Effector memory CD4-positive, alpha-beta T cell (primary cell): ENCODE measurements around the gene VPS37B.
"Not testable (repeated sequence)": the region's sequence is repeated elsewhere in the genome, so short reads cannot be mapped to it uniquely, and the experiment has no call there.

ENCODE experiments used
- DNase-seq, 3 donors: peaks; one replicate each; pipeline ENCODE4 v3.0.0-alpha.2; 2020
- H3K27ac ChIP-seq: 2 replicates; pipeline ENCODE4 v1.7.0; 2013; ENCODE audit warnings: mild to moderate bottlenecking, low read length, moderate library complexity; ENCODE audit not compliant: insufficient read depth, poor library complexity, severe bottlenecking
- H3K27me3 ChIP-seq: replicated peaks from 2 replicates; pipeline ENCODE4 v1.7.0; 2013; ENCODE audit warnings: mild to moderate bottlenecking, low read length; ENCODE audit not compliant: insufficient read depth, control insufficient read depth, poor library complexity, severe bottlenecking
- H3K36me3 ChIP-seq: 2 replicates; pipeline ENCODE4 v1.7.0; 2013; ENCODE audit warnings: mild to moderate bottlenecking, low read length, moderate library complexity; ENCODE audit not compliant: control insufficient read depth, insufficient read depth
- H3K4me1 ChIP-seq: 2 replicates; pipeline ENCODE4 v1.7.0; 2013; ENCODE audit warnings: low read length, mild to moderate bottlenecking; ENCODE audit not compliant: control insufficient read depth, insufficient read depth, poor library complexity, severe bottlenecking
- H3K4me3 ChIP-seq: 2 replicates; pipeline ENCODE4 v1.7.0; 2013; ENCODE audit warnings: low read length, low read depth, mild to moderate bottlenecking; ENCODE audit not compliant: insufficient read depth, poor library complexity, severe bottlenecking
- H3K9me3 ChIP-seq: 2 replicates; pipeline ENCODE4 v1.7.0; 2013; ENCODE audit warnings: mild to moderate bottlenecking, low read length, moderate library complexity; ENCODE audit not compliant: control insufficient read depth

The VPS37B gene

GRCh38 chr12:122884091-122884826 lies 11.7 kb downstream of the VPS37B start:
- Histone ChIP-seq H3K36me3 (no peaks in the 10 kb centered on the region), H3K27me3 (no peaks in the 10 kb centered on the region), H3K9me3 (no peaks in the 10 kb centered on the region), H3K27ac (no peak overlapping the region), H3K4me1 (peaks cover 20% of the 10 kb centered on the region), H3K4me3 (no peak overlapping the region)
- DNase-seq: no peak

GRCh38 chr12:122882908-122883558 lies 12.9 kb downstream of the VPS37B start:
- H3K36me3 ChIP-seq: no peaks in the 10 kb centered on the region
- no peak for DNase-seq
- no peak overlapping the region for H3K4me3 ChIP-seq
- no peaks in the 10 kb centered on the region for H3K9me3 ChIP-seq
- H3K27me3 ChIP-seq: no peaks in the 10 kb centered on the region
- H3K4me1 ChIP-seq: peaks cover 20% of the 10 kb centered on the region
- H3K27ac ChIP-seq: no peak overlapping the region

GRCh38 chr12:122880668-122881067 lies 15.3 kb downstream of the VPS37B start:
- H3K9me3 ChIP-seq: no peaks in the 10 kb centered on the region
- peaks cover 15% of the 10 kb centered on the region for H3K4me1 ChIP-seq
- H3K27ac ChIP-seq: no peak overlapping the region
- H3K4me3 ChIP-seq: no peak overlapping the region
- DNase-seq: no peak
- H3K36me3 ChIP-seq: no peaks in the 10 kb centered on the region
- H3K27me3 ChIP-seq: no peaks in the 10 kb centered on the region

- Histone ChIP-seq H3K4me3 (no peak overlapping the region), H3K36me3 (no peaks in the 10 kb centered on the region), H3K27me3 (no peaks in the 10 kb centered on the region), H3K9me3 (no peaks in the 10 kb centered on the region), H3K27ac (no peak overlapping the region), H3K4me1 (peaks cover 15% of the 10 kb centered on the region)
- DNase-seq: no peak
Observed at GRCh38 chr12:122880155-122880667, 15.7 kb downstream of the VPS37B start.

- H3K4me3 ChIP-seq: no peak overlapping the region
- DNase-seq: no peak
- peaks cover 19% of the 10 kb centered on the region for H3K4me1 ChIP-seq
- no peaks in the 10 kb centered on the region for H3K36me3 ChIP-seq
- no peak overlapping the region for H3K27ac ChIP-seq
- no peaks in the 10 kb centered on the region for H3K9me3 ChIP-seq
- H3K27me3 ChIP-seq: no peaks in the 10 kb centered on the region
Observed at GRCh38 chr12:122878780-122879612, 16.9 kb downstream of the VPS37B start.

GRCh38 chr12:122876731-122877130 lies 19.2 kb downstream of the VPS37B start:
- Histone ChIP-seq H3K9me3 (no peaks in the 10 kb centered on the region), H3K27ac (no peak overlapping the region), H3K4me1 (peaks cover 40% of the 10 kb centered on the region)

GRCh38 chr12:122876281-122876680 lies 19.6 kb downstream of the VPS37B start:
- H3K27me3 ChIP-seq, H3K27ac ChIP-seq, H3K9me3 ChIP-seq, DNase-seq, H3K4me3 ChIP-seq, H3K36me3 ChIP-seq: not testable (repeated sequence)
- H3K4me1 ChIP-seq: peaks cover 43% of the 10 kb centered on the region

More at GRCh38 chr12:122876731-122877130, 19.2 kb downstream of the VPS37B start:
- Histone ChIP-seq H3K27me3 (no peaks in the 10 kb centered on the region), H3K36me3 (no peaks in the 10 kb centered on the region), H3K4me3 (no peak overlapping the region)
- DNase-seq: no peak

- peaks cover 49% of the 10 kb centered on the region for H3K4me1 ChIP-seq
Observed at GRCh38 chr12:122875590-122876220, 20.2 kb downstream of the VPS37B start.

GRCh38 chr12:122874081-122874480 lies 21.8 kb downstream of the VPS37B start:
- no peak overlapping the region for H3K4me3 ChIP-seq
- no peak overlapping the region for H3K27ac ChIP-seq
- no peaks in the 10 kb centered on the region for H3K9me3 ChIP-seq
- H3K27me3 ChIP-seq: no peaks in the 10 kb centered on the region
- no peak for DNase-seq
- peaks cover 55% of the 10 kb centered on the region for H3K4me1 ChIP-seq
- H3K36me3 ChIP-seq: peaks cover 20% of the 10 kb centered on the region

More at GRCh38 chr12:122875590-122876220, 20.2 kb downstream of the VPS37B start:
- DNase-seq: no peak
- Histone ChIP-seq H3K27ac (peak overlapping the region; percentile 19), H3K36me3 (peaks cover 5% of the 10 kb centered on the region), H3K9me3 (no peaks in the 10 kb centered on the region), H3K4me3 (no peak overlapping the region), H3K27me3 (no peaks in the 10 kb centered on the region)
